Thyroid gland (tissue), 4 donors: Measurements from ENCODE around the gene RRBP1. TPM values are rescaled to one million over a fixed set of nuclear protein-coding genes. Genes with fewer than 3 reads are reported as not detected.

ENCODE experiments used
- DNase-seq, 2 donors: peaks; one replicate each; pipeline ENCODE4 v3.0.0-alpha.2; 2019
- H3K27ac ChIP-seq, 3 donors: fragments of 200-600 bp; sonication (generic); 1 replicate in 2 of 3; 2 replicates in 1 of 3; pipeline ENCODE4 v1.5.1; 2016 to 2019; ENCODE audit warnings: mild to moderate bottlenecking in 1 of 3, moderate library complexity in 1 of 3
- H3K27me3 ChIP-seq: fragments of 200-600 bp; sonication (generic); one replicate; pipeline ENCODE4 v1.5.1; 2019
- H3K36me3 ChIP-seq, 2 donors: fragments of 200-600 bp; sonication (generic); one replicate each; pipeline ENCODE4 v1.5.1; 2016 to 2019
- H3K4me1 ChIP-seq, 2 donors: fragments of 200-600 bp; sonication (generic); one replicate each; pipeline ENCODE4 v1.5.1; 2017 to 2019
- H3K4me3 ChIP-seq, 3 donors: fragments of 200-600 bp; sonication (generic); replicated peaks in 1 of 3; 1 replicate in 2 of 3; 2 replicates in 1 of 3; pipeline ENCODE4 v1.5.1; 2016; ENCODE audit warnings: mild to moderate bottlenecking in 1 of 3
- H3K9me3 ChIP-seq: fragments of 200-600 bp; sonication (generic); one replicate; pipeline ENCODE4 v1.5.1; 2017
- POLR2A ChIP-seq, 2 donors: fragments of 450-650 bp; IDR thresholded peaks; one replicate each; pipeline ENCODE4 v1.6.1; 2017; ENCODE audit warnings: antibody characterized with exemption in 2 of 2, mild to moderate bottlenecking in 2 of 2, moderate library complexity in 1 of 2
- WGBS, 2 donors: methylation state at CpG; one replicate each; pipeline ENCODE4 v1.1.5; 2017; 5-methylcytosine and 5-hydroxymethylcytosine counted together
- intact Hi-C: fragments of 100-400 bp; cut with DNase I; formaldehyde crosslinking; loops from one replicate; pipeline ENCODE4 v1.15.1; 2023
- total RNA-seq, 4 donors: library from RNA; depleted of rRNA; stranded (reverse); fragments of >200 nt; gene quantifications; one replicate each; pipeline ENCODE4 v1.2.3, GENCODE V29; 2016
- TF ChIP-seq, protein P1 (sequence below), 6 experiments: fragments of 200-600 bp in 3 of 6; fragments of 450-650 bp in 3 of 6; sonication (generic) in 3 of 6; IDR thresholded peaks; one replicate each; pipeline ENCODE4 v1.5.1; 2016 to 2019; ENCODE audit warnings: antibody characterized with exemption in 6 of 6, mild to moderate bottlenecking in 2 of 6, inconsistent platforms in 1 of 6, moderate library complexity in 1 of 6

RRBP1 gene
- total RNA-seq, 4 donors from 2014 or later: 149 to 287 (median 221) TPM

DNA sequence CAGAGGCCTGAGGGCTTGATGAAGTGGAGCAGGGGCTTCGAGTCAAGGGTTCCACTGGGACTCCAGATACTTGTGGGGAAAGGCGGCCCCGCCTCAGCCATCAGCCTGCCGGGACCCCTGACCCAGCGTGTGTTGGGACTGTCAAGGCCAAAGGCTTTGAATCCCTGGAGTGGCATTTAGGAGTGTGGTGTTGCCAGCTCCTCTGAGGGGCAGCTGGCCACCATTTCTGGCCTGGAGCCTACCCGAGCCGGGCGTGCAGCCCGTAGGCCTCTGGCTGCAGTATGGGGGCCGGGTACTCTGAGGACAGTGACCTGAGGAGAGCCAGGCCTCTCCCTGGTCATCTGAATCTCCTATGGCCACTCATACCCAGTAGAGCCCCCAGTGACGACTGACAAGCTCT lies 40.0 kb downstream of the RRBP1 start:
- TF ChIP-seq, protein P1, sequence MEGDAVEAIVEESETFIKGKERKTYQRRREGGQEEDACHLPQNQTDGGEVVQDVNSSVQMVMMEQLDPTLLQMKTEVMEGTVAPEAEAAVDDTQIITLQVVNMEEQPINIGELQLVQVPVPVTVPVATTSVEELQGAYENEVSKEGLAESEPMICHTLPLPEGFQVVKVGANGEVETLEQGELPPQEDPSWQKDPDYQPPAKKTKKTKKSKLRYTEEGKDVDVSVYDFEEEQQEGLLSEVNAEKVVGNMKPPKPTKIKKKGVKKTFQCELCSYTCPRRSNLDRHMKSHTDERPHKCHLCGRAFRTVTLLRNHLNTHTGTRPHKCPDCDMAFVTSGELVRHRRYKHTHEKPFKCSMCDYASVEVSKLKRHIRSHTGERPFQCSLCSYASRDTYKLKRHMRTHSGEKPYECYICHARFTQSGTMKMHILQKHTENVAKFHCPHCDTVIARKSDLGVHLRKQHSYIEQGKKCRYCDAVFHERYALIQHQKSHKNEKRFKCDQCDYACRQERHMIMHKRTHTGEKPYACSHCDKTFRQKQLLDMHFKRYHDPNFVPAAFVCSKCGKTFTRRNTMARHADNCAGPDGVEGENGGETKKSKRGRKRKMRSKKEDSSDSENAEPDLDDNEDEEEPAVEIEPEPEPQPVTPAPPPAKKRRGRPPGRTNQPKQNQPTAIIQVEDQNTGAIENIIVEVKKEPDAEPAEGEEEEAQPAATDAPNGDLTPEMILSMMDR (IDR thresholded peaks at IDR 0.05): no peak
- no peak for TF ChIP-seq POLR2A (IDR thresholded peaks at IDR 0.05)

DNA sequence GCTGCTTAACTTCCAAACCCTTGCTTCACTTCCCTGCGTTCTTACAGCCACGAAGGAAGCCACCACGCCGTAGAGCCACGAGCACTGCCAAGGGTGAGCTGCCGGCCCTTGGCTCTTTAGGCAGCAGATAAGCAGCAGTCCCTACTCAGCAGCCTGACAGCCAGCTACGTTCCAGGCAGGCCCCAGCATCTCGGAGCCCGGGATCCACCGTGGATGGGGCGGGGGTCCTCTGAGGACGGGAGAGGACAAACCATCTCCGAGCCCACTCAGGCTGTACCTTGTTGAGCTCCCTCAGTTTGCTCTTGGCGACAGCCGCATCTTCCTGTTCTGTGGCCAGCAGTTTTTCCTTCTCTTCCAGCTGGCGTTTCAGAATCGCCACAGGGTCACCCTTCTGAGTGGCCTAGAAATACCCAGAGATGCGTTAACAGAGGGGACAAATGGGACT lies 40.5 kb downstream of the RRBP1 start:
- intact Hi-C loops: no loop called here
- no peaks in the 10 kb centered on the region for H3K9me3 ChIP-seq
- no peak for DNase-seq
- peaks cover 22 to 36% of the 10 kb centered on the region in 2 donors for H3K36me3 ChIP-seq
- H3K4me3 ChIP-seq: no peak overlapping the region
- H3K27me3 ChIP-seq: no peaks in the 10 kb centered on the region
- WGBS, 2 donors: 88 to 90% methylated on average over 9 to 11 of the region's 18 CpGs
- no peak for TF ChIP-seq POLR2A (IDR thresholded peaks at IDR 0.05)
- TF ChIP-seq, protein P1 (IDR thresholded peaks at IDR 0.05): no peak
- peaks cover 58 to 70% of the 10 kb centered on the region in 2 donors for H3K4me1 ChIP-seq
- peak overlapping the region in 2 of 3 donors; percentile 72 to 89 for H3K27ac ChIP-seq

More for the DNA sequence above, 40.0 kb downstream of the RRBP1 start:
- no peak for DNase-seq
- intact Hi-C loops: no loop called here
- H3K36me3 ChIP-seq: peaks cover 20 to 32% of the 10 kb centered on the region in 2 donors
- peaks cover 58 to 70% of the 10 kb centered on the region in 2 donors for H3K4me1 ChIP-seq
- H3K27me3 ChIP-seq: no peaks in the 10 kb centered on the region
- no peak overlapping the region for H3K4me3 ChIP-seq
- H3K27ac ChIP-seq: peak overlapping the region; percentile 63 to 89 (median 72)
- 35 to 79% methylated on average over 2 to 9 of the region's 11 CpGs for WGBS, 2 donors
- H3K9me3 ChIP-seq: no peaks in the 10 kb centered on the region

DNA sequence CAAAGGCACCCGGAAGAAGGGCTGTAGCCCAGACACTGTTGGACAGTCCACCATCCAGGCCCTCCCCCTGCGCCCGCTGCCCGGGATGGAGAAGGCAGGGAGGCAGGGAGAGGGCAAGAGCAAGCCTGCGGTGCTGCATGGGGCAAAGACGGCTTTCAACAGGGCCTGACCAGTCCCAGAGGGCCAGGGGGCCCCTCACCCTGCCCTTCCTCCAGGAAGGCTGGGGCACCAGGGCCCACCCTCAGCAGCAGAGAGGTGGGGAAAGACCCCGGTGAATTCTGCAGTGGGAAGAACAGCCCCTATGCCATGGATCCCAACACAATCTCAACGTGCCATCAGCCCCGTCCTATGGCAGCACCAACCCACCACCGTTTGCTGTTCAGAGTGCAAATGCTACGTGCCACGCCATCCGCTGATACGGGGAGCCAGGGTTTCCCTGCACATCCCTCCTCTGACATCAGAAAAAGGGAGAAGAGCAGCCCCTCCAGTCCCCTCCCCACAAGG lies 41.1 kb downstream of the RRBP1 start:
- intact Hi-C loops: no loop called here
- Histone ChIP-seq H3K27me3 (no peaks in the 10 kb centered on the region), H3K27ac (peak overlapping the region in 2 of 3 donors; percentile 72 to 89), H3K4me3 (no peak overlapping the region), H3K36me3 (peaks cover 28 to 42% of the 10 kb centered on the region in 2 donors), H3K4me1 (peaks cover 59 to 70% of the 10 kb centered on the region in 2 donors), H3K9me3 (no peaks in the 10 kb centered on the region)
- TF ChIP-seq POLR2A (IDR thresholded peaks at IDR 0.05): no peak
- TF ChIP-seq, protein P1 (IDR thresholded peaks at IDR 0.05): no peak
- WGBS, 2 donors: 87 to 92% methylated on average over 11 to 14 of the region's 14 CpGs
- no peak for DNase-seq

DNA sequence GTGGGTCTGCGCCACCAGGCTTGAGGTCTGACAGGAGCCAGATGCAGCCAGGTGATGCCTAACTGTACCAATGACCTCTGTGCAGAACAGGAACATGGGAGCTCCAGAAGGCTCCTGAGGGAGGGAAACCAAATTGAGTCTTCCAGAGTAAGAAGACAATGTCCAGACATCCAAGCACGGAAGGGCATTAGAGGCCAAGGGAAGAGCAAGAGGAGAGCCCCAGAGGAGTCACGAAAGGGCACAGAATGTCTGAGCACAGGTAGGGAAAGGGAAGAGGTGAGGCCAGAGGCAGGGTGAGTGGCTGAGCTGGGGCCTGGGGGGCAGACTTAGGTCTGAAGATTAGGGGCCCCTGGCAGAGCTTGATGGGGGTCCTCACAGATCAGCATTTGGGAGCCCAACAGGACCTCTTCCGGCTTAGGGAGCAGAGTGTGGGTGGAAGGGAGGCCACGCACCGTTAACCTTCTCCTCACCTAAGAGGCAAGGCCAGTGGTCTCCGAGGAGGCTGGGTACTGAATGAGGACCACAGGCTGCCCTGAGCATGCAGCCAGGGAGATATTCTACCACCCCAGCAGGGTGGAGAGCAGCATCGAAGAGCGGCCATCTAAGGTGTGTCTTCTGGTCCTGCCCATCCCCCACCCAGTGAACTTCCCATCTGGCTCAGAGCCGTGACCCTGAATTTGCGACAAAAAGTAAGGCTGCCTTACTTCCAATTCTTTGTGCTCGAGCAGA lies 41.7 kb downstream of the RRBP1 start:
- TF ChIP-seq POLR2A (IDR thresholded peaks at IDR 0.05): no peak
- H3K27ac ChIP-seq: peak overlapping the region in 1 of 3 donors; percentile 89
- peaks cover 60 to 70% of the 10 kb centered on the region in 2 donors for H3K4me1 ChIP-seq
- WGBS, 2 donors: 88 to 89% methylated on average over 12 of the region's 12 CpGs
- H3K4me3 ChIP-seq: no peak overlapping the region
- H3K27me3 ChIP-seq: no peaks in the 10 kb centered on the region
- H3K36me3 ChIP-seq: peaks cover 29 to 45% of the 10 kb centered on the region in 2 donors
- intact Hi-C loops: no loop called here
- no peaks in the 10 kb centered on the region for H3K9me3 ChIP-seq
- no peak for DNase-seq

DNA sequence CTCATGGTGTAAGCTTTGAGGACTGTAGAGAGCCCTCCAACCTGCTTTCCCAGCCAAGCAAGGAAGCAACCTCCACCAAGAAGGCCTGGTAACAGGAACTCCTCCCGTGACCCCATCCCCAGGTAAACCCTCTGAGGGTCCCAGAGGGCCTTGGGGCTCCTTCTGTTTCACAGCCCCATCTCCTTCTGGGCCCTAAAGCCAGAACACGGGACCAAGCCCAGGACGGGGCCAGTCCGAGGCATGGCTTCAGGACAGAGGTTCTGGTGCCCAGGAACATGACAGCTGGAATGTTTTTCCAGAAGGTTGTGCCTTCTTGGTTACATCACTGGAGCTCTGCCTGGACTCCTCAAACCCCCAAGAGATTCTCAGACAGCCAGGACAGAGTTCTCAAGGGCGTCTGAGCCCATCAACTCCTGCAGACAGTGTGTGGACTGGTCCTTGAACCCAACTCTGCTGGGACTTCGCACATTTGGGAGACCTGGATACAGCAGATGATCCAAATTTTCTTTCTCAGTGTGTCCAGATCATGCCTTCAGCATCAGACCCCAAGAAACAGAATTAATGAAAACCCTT lies 43.1 kb downstream of the RRBP1 start:
- Histone ChIP-seq H3K9me3 (no peaks in the 10 kb centered on the region), H3K36me3 (peaks cover 37 to 58% of the 10 kb centered on the region in 2 donors), H3K4me1 (peaks cover 60 to 70% of the 10 kb centered on the region in 2 donors), H3K27me3 (no peaks in the 10 kb centered on the region), H3K4me3 (no peak overlapping the region), H3K27ac (peak overlapping the region in 2 of 3 donors; percentile 37 to 76)
- TF ChIP-seq, protein P1 (IDR thresholded peaks at IDR 0.05): no peak
- no peak for TF ChIP-seq POLR2A (IDR thresholded peaks at IDR 0.05)
- DNase-seq: no peak
- WGBS, 2 donors: 63 to 67% methylated on average over 2 to 6 of the region's 6 CpGs
- intact Hi-C loops: no loop called here
